CD4-positive, alpha-beta T cell (primary cell): ENCODE measurements around the gene RASIP1. TPM values are rescaled to one million over a fixed set of nuclear protein-coding genes. Genes with fewer than 3 reads are reported as not detected.

Experiments
- ATAC-seq: fragments of 200-7000 bp; cut with Tn5 transposase; one replicate; pipeline ENCODE4 v1.10.0; 2022; ENCODE audit warnings: mild to moderate bottlenecking; ENCODE audit not compliant: poor library complexity
- CTCF ChIA-PET: fragments of 350-600 bp; sonication (Branson Sonifier 250); formaldehyde crosslinking; loops from one replicate; lab custom pipeline; 2021; ENCODE audit warnings: antibody characterized with exemption, inconsistent platforms; lab: Charles Lee
- POLR2A ChIA-PET: fragments of 350-600 bp; sonication (Branson Sonifier 250); formaldehyde crosslinking; loops from one replicate; lab custom pipeline; 2021; ENCODE audit warnings: antibody characterized with exemption, inconsistent platforms; lab: Charles Lee
- DNase-seq, 14 experiments: peaks; one replicate each; pipeline ENCODE4 v3.0.0-alpha.2; 2013 to 2020; ENCODE audit warnings: mixed read lengths in 2 of 14
- H3K27ac ChIP-seq, 2 donors: one replicate each; pipeline versions ENCODE4 v1.5.1 to v1.7.0; 2013; ENCODE audit warnings: low read length in 2 of 2, low read depth in 1 of 2, mild to moderate bottlenecking in 1 of 2
- H3K27me3 ChIP-seq, 2 experiments: 1 replicate in 1 of 2; 2 replicates in 1 of 2; pipeline versions ENCODE4 v1.6.1 to v1.7.0; 2013; ENCODE audit warnings: low read length in 2 of 2, control low read depth in 1 of 2, mild to moderate bottlenecking in 1 of 2, moderate library complexity in 1 of 2; ENCODE audit not compliant: insufficient read depth in 2 of 2, control insufficient read depth in 1 of 2
- H3K36me3 ChIP-seq: one replicate; pipeline ENCODE4 v1.6.1; 2013; ENCODE audit warnings: low read length, control low read depth; ENCODE audit not compliant: insufficient read depth
- H3K4me1 ChIP-seq: one replicate; pipeline ENCODE4 v1.6.1; 2013; ENCODE audit warnings: low read length, control low read depth; ENCODE audit not compliant: insufficient read depth
- H3K4me3 ChIP-seq: one replicate; pipeline ENCODE4 v1.5.1; 2013; ENCODE audit warnings: mild to moderate bottlenecking, low read length, moderate library complexity
- H3K9me3 ChIP-seq, 2 experiments: 1 replicate in 1 of 2; 2 replicates in 1 of 2; pipeline versions ENCODE4 v1.6.1 to v1.7.0; 2013; ENCODE audit warnings: low read length in 2 of 2, mild to moderate bottlenecking in 2 of 2, control low read depth in 1 of 2, moderate library complexity in 1 of 2; ENCODE audit not compliant: control insufficient read depth in 1 of 2, insufficient read depth in 1 of 2
- H3K27ac Mint-ChIP-seq: one replicate; pipeline ENCODE4 v1.8.0; 2020; ENCODE audit warnings: mixed read lengths
- H3K27me3 Mint-ChIP-seq: one replicate; pipeline ENCODE4 v1.8.0; 2021; ENCODE audit warnings: mixed read lengths
- H3K36me3 Mint-ChIP-seq: one replicate; pipeline ENCODE4 v1.8.0; 2021; ENCODE audit warnings: low read depth, mixed read lengths
- H3K4me1 Mint-ChIP-seq: one replicate; pipeline ENCODE4 v1.8.0; 2021; ENCODE audit warnings: low read depth, mixed read lengths
- H3K4me3 Mint-ChIP-seq: one replicate; pipeline ENCODE4 v1.8.0; 2020; ENCODE audit warnings: mild to moderate bottlenecking, mixed read lengths
- H3K9me3 Mint-ChIP-seq: one replicate; pipeline ENCODE4 v1.8.0; 2020; ENCODE audit warnings: mixed read lengths
- intact Hi-C, 2 experiments: fragments of 100-400 bp; cut with DNase I in 1 of 2; cut with micrococcal nuclease in 1 of 2; formaldehyde crosslinking; loops; one replicate each; pipeline versions ENCODE4 v1.15.1 to v1.9.0; 2023 to 2025; cut with DNase I, micrococcal nuclease
- total RNA-seq, 174 experiments: library from RNA in 2 of 174; stranded (reverse) in 2 of 174; gene quantifications; one replicate each; pipeline ENCODE4 v1.2.3 and lab custom pipeline; 2021 to 2026
- TF ChIP-seq, protein P1 (sequence below): fragments of 200-600 bp; IDR thresholded peaks from one replicate; pipeline ENCODE4 v1.8.0; 2022; ENCODE audit warnings: antibody characterized with exemption, mild to moderate bottlenecking

RASIP1 gene
- total RNA-seq, 2 experiments from 2014 or later = 0.55 to 0.56 TPM

- Histone ChIP-seq H3K4me3 (no peak within 1 kb of the TSS), H3K27ac (no peak within 1 kb of the TSS), H3K27me3 (peaks cover 14 to 15% of the 10 kb centered on the region in 2 experiments), H3K4me1 (peaks cover 17% of the 10 kb centered on the region), H3K9me3 (peaks cover 0 to 7% of the 10 kb centered on the region in 2 experiments), H3K36me3 (no peaks in the 10 kb centered on the region)
- Mint-ChIP-seq H3K4me3 (peak within 1 kb of the TSS; percentile 15), H3K27me3 (peaks cover 21% of the 10 kb centered on the region), H3K27ac (no peak within 1 kb of the TSS), H3K9me3 (no peaks in the 10 kb centered on the region), H3K4me1 (peaks cover 19% of the 10 kb centered on the region), H3K36me3 (no peaks in the 10 kb centered on the region)
- intact Hi-C loops = loop anchor here in 1 of 2 experiments (5.0 kb wide), 1 partner anchor 245 kb away; the partner anchor contains the start of genes GYS1 and RUVBL2
- CTCF ChIA-PET = interaction anchor here (1.3 kb wide), 1 partner anchor 8 kb away, joined by 6 read pairs; no protein-coding TSS in a partner anchor
- POLR2A ChIA-PET = interaction anchor here (0.6 to 1.5 kb wide), 3 partner anchors 8 to 26 kb away, joined by 3 to 5 read pairs (median 3); no protein-coding TSS in a partner anchor
- ATAC-seq (peak; percentile 82), DNase-seq (peak in 10 of 14 experiments; percentile 15 to 79 (median 43))
- TF ChIP-seq, protein P1, sequence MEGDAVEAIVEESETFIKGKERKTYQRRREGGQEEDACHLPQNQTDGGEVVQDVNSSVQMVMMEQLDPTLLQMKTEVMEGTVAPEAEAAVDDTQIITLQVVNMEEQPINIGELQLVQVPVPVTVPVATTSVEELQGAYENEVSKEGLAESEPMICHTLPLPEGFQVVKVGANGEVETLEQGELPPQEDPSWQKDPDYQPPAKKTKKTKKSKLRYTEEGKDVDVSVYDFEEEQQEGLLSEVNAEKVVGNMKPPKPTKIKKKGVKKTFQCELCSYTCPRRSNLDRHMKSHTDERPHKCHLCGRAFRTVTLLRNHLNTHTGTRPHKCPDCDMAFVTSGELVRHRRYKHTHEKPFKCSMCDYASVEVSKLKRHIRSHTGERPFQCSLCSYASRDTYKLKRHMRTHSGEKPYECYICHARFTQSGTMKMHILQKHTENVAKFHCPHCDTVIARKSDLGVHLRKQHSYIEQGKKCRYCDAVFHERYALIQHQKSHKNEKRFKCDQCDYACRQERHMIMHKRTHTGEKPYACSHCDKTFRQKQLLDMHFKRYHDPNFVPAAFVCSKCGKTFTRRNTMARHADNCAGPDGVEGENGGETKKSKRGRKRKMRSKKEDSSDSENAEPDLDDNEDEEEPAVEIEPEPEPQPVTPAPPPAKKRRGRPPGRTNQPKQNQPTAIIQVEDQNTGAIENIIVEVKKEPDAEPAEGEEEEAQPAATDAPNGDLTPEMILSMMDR = no peak
Measured at GRCh38 chr19:48746738-48747575, 6.5 kb upstream of the RASIP1 start, which contains the start of gene IZUMO1. IZUMO1 (minus strand) TSS chr19:48746909; CDS start chr19:48745859, 1,050 bp downstream.

GRCh38 chr19:48746110-48746509, 5.7 kb upstream of the RASIP1 start:
- intact Hi-C loops = loop anchor here in 1 of 2 experiments (5.0 kb wide), 1 partner anchor 246 kb away; the partner anchor contains the start of genes GYS1 and RUVBL2
- TF ChIP-seq, protein P1 = no peak
- no peaks in the 10 kb centered on the region for H3K36me3 Mint-ChIP-seq
- no peak overlapping the region for H3K27ac Mint-ChIP-seq
- H3K4me1 ChIP-seq = peaks cover 20% of the 10 kb centered on the region
- H3K9me3 ChIP-seq = peaks cover 0 to 10% of the 10 kb centered on the region in 2 experiments
- H3K27me3 Mint-ChIP-seq = peaks cover 18% of the 10 kb centered on the region
- H3K27ac ChIP-seq = no peak overlapping the region
- DNase-seq (no peak), ATAC-seq (no peak)
- H3K27me3 ChIP-seq = peaks cover 12 to 15% of the 10 kb centered on the region in 2 experiments
- peaks cover 19% of the 10 kb centered on the region for H3K4me1 Mint-ChIP-seq
- H3K9me3 Mint-ChIP-seq = no peaks in the 10 kb centered on the region
- no peak overlapping the region for H3K4me3 Mint-ChIP-seq
- ChIA-PET POLR2A (no interaction called here), CTCF (no interaction called here)
- H3K4me3 ChIP-seq = no peak overlapping the region
- no peaks in the 10 kb centered on the region for H3K36me3 ChIP-seq

DNA sequence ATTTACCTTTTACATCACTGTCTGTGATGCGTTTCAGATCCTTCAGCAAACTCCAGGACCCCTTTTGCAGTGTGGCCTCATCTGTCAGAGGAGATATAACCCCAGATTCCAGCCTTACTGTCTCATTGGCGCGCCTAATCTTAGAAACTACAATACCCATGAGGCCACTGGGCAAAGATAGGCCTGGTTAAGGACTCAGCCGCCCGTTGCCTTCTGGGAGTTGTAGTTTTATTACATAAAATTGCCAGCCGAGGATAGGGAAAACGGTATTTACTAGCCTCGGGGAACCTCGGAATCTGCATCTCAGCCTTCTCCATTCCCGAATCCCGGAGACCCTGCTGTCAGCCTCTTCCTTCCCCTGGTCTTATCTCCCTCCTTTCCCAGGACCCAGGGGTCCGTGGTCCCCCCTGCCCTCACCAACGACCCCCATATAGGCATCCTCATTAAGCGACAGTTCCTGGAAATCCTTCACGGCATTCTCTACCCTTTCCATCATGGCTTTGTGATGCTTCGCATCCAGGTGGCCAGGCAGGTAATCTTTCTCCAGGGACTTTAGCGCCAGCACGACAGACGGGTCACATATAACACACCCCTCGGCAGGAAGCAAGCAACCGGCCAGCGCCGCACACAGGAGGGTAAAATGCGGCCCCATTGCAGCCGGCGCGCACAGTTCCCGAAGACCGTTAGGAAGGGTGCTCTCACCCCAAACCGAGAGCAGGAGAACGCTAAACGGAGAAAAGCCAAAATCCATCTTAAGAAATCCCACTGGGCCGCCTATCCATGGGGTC, 5.0 kb upstream of the RASIP1 start:
- DNase-seq = peak in 13 of 14 experiments; percentile 25 to 80 (median 35)
- peaks cover 27% of the 10 kb centered on the region for H3K4me1 ChIP-seq
- ChIA-PET POLR2A (no interaction called here), CTCF (interaction anchor here (1.5 kb wide), 1 partner anchor 97 kb away, joined by 3 read pairs; no protein-coding TSS in a partner anchor)
- no peaks in the 10 kb centered on the region for H3K9me3 Mint-ChIP-seq
- intact Hi-C loops = loop anchor here in 1 of 2 experiments (5.0 kb wide), 1 partner anchor 247 kb away; the partner anchor contains the start of genes GYS1 and RUVBL2
- H3K4me3 ChIP-seq = no peak overlapping the region
- no peaks in the 10 kb centered on the region for H3K36me3 ChIP-seq
- H3K9me3 ChIP-seq = peaks cover 0 to 10% of the 10 kb centered on the region in 2 experiments
- peaks cover 21% of the 10 kb centered on the region for H3K4me1 Mint-ChIP-seq
- H3K27ac Mint-ChIP-seq = no peak overlapping the region
- peak; percentile 81 for ATAC-seq
- no peak overlapping the region for H3K27ac ChIP-seq
- H3K27me3 ChIP-seq = peaks cover 12 to 22% of the 10 kb centered on the region in 2 experiments
- H3K36me3 Mint-ChIP-seq = no peaks in the 10 kb centered on the region
- no peak overlapping the region for H3K4me3 Mint-ChIP-seq
- TF ChIP-seq, protein P1 = no peak
- H3K27me3 Mint-ChIP-seq = peaks cover 15% of the 10 kb centered on the region
